Astrocyte of the spinal cord (primary cell): Measurements from ENCODE around the gene DPP10.

Experiments
- DNase-seq: peaks from one replicate; pipeline ENCODE4 v3.0.0; 2011; ENCODE audit warnings: low read depth, low spot score
- H3K4me3 ChIP-seq: 2 replicates; pipeline ENCODE4 v1.5.1; 2011; ENCODE audit warnings: low read depth, mild to moderate bottlenecking, low read length, moderate library complexity
- in situ Hi-C: cut with HindIII; loops from 2 replicates; pipeline ENCODE4 v1.10.0; 2017; ENCODE audit warnings: low sequenced_read_pairs
- TF ChIP-seq, protein P1 (sequence below): IDR thresholded peaks from 2 replicates; pipeline ENCODE4 v1.5.1; 2012; ENCODE audit warnings: low read depth, mild to moderate bottlenecking, low read length, inconsistent platforms

Gene DPP10

DNA sequence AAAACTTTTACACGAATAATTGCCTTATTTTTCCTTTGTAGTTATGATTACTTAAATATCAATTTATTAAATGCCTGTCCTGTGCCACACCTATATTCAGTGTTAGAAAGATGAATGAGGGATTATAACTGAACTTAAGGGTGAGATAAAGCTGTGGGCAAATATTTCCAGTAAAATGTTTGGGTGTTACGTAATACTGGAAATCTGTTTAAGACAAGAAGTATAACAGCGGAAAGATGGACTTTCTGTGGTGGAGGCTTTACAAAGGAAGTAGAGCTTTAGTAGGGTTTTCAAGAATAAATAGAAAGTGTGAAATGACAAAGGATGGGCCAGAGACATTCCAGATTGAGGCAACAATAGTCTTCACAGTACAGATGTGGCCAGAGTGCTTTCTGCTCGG lies 927.0 kb downstream of the DPP10 start:
- in situ Hi-C loops = no loop called here
- no peak for DNase-seq
- TF ChIP-seq, protein P1, sequence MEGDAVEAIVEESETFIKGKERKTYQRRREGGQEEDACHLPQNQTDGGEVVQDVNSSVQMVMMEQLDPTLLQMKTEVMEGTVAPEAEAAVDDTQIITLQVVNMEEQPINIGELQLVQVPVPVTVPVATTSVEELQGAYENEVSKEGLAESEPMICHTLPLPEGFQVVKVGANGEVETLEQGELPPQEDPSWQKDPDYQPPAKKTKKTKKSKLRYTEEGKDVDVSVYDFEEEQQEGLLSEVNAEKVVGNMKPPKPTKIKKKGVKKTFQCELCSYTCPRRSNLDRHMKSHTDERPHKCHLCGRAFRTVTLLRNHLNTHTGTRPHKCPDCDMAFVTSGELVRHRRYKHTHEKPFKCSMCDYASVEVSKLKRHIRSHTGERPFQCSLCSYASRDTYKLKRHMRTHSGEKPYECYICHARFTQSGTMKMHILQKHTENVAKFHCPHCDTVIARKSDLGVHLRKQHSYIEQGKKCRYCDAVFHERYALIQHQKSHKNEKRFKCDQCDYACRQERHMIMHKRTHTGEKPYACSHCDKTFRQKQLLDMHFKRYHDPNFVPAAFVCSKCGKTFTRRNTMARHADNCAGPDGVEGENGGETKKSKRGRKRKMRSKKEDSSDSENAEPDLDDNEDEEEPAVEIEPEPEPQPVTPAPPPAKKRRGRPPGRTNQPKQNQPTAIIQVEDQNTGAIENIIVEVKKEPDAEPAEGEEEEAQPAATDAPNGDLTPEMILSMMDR = no peak
- no peak overlapping the region for H3K4me3 ChIP-seq

DNA sequence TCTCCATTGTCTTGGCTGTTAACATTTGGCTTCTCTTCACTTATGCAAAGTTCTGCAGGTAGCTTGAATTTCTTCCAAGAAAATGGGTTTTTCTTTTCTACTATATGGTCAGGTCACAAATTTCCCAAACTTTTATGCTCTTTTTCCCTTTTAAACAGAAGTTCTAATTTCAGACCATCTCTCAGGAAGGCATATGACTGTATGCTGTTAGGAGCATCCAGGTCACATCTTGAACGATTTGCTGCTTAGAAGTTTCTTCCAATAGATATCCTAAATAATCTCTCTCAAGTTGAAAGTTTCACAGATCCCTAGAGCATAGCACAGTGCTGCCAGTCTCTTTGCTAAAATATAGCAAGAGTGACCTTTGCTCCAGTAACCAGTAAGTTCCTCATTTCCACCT lies 932.5 kb downstream of the DPP10 start:
- in situ Hi-C loops = no loop called here
- no peak overlapping the region for H3K4me3 ChIP-seq
- no peak for DNase-seq
- TF ChIP-seq, protein P1 = no peak

DNA sequence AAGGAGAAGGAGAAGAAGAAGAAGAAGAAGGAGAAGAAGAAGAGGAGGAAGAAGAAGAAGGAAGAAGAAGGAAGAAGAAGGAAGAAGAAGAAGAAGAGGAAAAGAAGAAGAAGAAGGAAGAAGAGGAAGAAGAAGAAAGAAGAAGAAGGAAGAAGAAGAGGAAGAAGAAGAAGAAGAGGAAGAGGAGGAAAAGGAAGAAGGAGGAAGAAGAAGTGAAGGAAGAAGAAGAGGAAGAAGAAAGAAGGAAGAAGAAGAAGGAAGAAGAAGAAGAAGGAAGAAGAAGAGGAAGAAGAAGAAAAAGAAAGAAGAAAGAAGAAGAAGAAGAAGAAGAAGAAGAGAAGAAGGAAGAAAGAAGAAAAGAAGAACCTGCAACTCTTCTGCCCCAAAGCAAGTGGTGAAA lies 942.0 kb downstream of the DPP10 start:
- in situ Hi-C loops = no loop called here
- no peak overlapping the region for H3K4me3 ChIP-seq

DNA sequence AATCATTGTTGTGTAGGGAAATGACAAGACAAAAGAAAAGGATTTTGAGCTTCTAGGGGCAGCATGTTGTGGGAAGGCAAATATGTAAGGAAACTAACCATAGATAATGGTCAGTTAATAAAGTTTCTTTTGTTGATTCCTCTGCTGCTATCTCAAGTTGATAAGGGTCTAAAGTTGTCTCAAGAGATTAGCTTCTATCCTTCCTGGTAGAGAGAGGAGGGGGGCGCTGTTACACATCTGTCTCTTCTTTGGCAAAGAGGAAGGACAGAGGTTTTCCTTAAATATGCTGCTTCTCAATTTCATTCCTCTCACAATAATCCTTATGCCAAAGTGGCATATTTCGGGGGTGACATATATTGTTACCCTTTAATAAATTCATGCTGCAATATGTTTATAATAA lies 944.0 kb downstream of the DPP10 start:
- no peak overlapping the region for H3K4me3 ChIP-seq
- TF ChIP-seq, protein P1 = no peak
- in situ Hi-C loops = no loop called here
- no peak for DNase-seq

More for the DNA sequence above, 942.0 kb downstream of the DPP10 start:
- TF ChIP-seq, protein P1 = no peak
- DNase-seq = no peak

DNA sequence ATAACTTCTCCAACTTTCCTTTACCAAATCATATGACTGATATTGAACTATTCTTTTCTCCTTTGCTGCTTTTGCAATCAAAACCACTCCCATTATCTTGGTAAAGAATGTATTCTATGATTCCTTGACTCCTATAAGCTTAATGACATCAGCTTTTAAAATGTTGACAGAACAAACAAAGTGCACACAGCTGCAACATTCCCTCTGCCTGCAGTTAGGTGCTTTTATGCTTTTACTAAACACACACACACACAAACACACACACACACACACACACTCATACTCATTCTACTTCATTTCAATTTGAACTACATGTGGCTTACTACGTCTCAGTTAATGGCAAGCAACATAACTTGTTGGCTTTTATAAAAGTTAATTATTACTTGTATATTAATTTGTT lies 946.6 kb downstream of the DPP10 start:
- TF ChIP-seq, protein P1 = no peak
- in situ Hi-C loops = no loop called here
- DNase-seq = no peak
- no peak overlapping the region for H3K4me3 ChIP-seq

DNA sequence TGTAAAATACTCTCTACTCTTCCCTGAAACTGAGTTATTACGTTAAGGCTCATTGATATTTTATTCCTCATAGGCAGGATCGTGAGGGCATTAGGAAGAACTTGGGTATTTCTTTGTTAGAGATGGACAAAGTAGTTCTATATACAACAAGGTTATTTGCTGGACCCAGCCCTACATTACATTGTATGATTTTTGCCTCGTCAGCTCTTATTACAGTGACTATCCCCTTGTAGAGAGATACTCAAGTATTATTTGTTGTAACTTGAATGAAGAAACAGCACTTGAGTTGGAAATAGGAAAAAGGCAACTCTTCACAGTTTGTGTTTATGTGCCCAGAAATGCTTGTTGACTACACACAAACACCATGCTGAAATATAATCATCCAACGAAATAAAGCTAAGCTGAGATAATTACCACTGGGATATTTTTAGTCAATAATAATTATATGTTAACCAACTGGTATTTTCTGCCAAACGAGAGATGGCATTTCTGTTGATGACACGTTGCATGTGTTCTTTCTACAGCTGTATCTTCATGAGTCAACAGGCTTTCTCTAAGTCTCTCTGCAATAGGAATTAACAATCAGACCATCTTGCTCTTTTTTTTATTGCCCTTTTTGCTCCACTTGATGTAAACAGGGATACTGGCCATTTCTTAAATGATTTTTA lies 947.6 kb downstream of the DPP10 start:
- TF ChIP-seq, protein P1 = no peak
- no peak overlapping the region for H3K4me3 ChIP-seq
- in situ Hi-C loops = no loop called here
- DNase-seq = no peak
